BE2C (cell line): ENCODE measurements around the gene MRPL19.

Source experiments
- DNase-seq: peaks from one replicate; pipeline ENCODE4 v3.0.0-alpha.2; 2020
- H3K27me3 ChIP-seq: fragments of 250-450 bp; sonication (Bioruptor Pico); 2 replicates; pipeline ENCODE4 v1.5.1; 2020; ENCODE audit warnings: mild to moderate bottlenecking
- H3K36me3 ChIP-seq: fragments of 250-450 bp; sonication (Bioruptor Pico); 2 replicates; pipeline ENCODE4 v1.5.1; 2020; ENCODE audit warnings: mild to moderate bottlenecking
- H3K4me1 ChIP-seq: fragments of 250-450 bp; sonication (Bioruptor Pico); 2 replicates; pipeline ENCODE4 v1.5.1; 2020
- H3K4me3 ChIP-seq: 2 replicates; pipeline ENCODE4 v1.5.1; 2011; ENCODE audit warnings: low read depth, low read length
- H3K9me3 ChIP-seq: fragments of 250-450 bp; sonication (Bioruptor Pico); 2 replicates; pipeline ENCODE4 v1.5.1; 2020
- CTCF ChIP-seq: IDR thresholded peaks from 2 replicates; pipeline ENCODE4 v1.5.1; 2012; ENCODE audit warnings: mild to moderate bottlenecking, low read depth, low read length

MRPL19 gene

GRCh38 chr2:75645643-75646042, 940 bp upstream of the MRPL19 start:
- TF ChIP-seq CTCF: no peak
- Histone ChIP-seq H3K36me3 (peaks cover 3% of the 10 kb centered on the region; the same call in 1 of the 2 replicates), H3K4me3 (no peak overlapping the region), H3K27me3 (no peaks in the 10 kb centered on the region), H3K9me3 (no peaks in the 10 kb centered on the region), H3K4me1 (peaks cover 4% of the 10 kb centered on the region)
- no peak for DNase-seq

- DNase-seq: no peak
- H3K27me3 ChIP-seq: no peaks in the 10 kb centered on the region
- TF ChIP-seq CTCF: no peak
- H3K36me3 ChIP-seq: peaks cover 3% of the 10 kb centered on the region; the same call in 1 of the 2 replicates
- H3K4me3 ChIP-seq: peak overlapping the region; percentile 65
- no peaks in the 10 kb centered on the region for H3K9me3 ChIP-seq
- no peaks in the 10 kb centered on the region for H3K4me1 ChIP-seq
Observed at GRCh38 chr2:75646090-75646582, 447 bp upstream of the MRPL19 start.

- no peaks in the 10 kb centered on the region for H3K4me1 ChIP-seq
- DNase-seq: no peak
- no peaks in the 10 kb centered on the region for H3K9me3 ChIP-seq
- peak overlapping the region; percentile 65 for H3K4me3 ChIP-seq
- no peak for TF ChIP-seq CTCF
- no peaks in the 10 kb centered on the region for H3K27me3 ChIP-seq
- peaks cover 3% of the 10 kb centered on the region; the same call in 1 of the 2 replicates for H3K36me3 ChIP-seq
Observed at GRCh38 chr2:75647771-75648170, 1.2 kb downstream of the MRPL19 start.

GRCh38 chr2:75654012-75654411, 7.4 kb downstream of the MRPL19 start:
- H3K4me3 ChIP-seq: no peak overlapping the region
- H3K36me3 ChIP-seq: peaks cover 15% of the 10 kb centered on the region; the same call in 1 of the 2 replicates
- no peaks in the 10 kb centered on the region for H3K4me1 ChIP-seq
- no peak for DNase-seq
- no peak for TF ChIP-seq CTCF
- no peaks in the 10 kb centered on the region for H3K9me3 ChIP-seq
- H3K27me3 ChIP-seq: no peaks in the 10 kb centered on the region

GRCh38 chr2:75655861-75656260, 9.3 kb downstream of the MRPL19 start:
- Histone ChIP-seq H3K27me3 (no peaks in the 10 kb centered on the region), H3K4me3 (no peak overlapping the region), H3K9me3 (no peaks in the 10 kb centered on the region), H3K36me3 (peaks cover 15% of the 10 kb centered on the region; the same call in 1 of the 2 replicates), H3K4me1 (no peaks in the 10 kb centered on the region)
- DNase-seq: no peak
- no peak for TF ChIP-seq CTCF

GRCh38 chr2:75656563-75656962, 10.0 kb downstream of the MRPL19 start:
- peaks cover 15% of the 10 kb centered on the region; the same call in 1 of the 2 replicates for H3K36me3 ChIP-seq
- no peaks in the 10 kb centered on the region for H3K9me3 ChIP-seq
- no peaks in the 10 kb centered on the region for H3K4me1 ChIP-seq
- H3K4me3 ChIP-seq: no peak overlapping the region
- H3K27me3 ChIP-seq: no peaks in the 10 kb centered on the region
- TF ChIP-seq CTCF: no peak
- DNase-seq: no peak
